Measurements from ENCODE around the gene TSPAN32.

Gene TSPAN32

DNA sequence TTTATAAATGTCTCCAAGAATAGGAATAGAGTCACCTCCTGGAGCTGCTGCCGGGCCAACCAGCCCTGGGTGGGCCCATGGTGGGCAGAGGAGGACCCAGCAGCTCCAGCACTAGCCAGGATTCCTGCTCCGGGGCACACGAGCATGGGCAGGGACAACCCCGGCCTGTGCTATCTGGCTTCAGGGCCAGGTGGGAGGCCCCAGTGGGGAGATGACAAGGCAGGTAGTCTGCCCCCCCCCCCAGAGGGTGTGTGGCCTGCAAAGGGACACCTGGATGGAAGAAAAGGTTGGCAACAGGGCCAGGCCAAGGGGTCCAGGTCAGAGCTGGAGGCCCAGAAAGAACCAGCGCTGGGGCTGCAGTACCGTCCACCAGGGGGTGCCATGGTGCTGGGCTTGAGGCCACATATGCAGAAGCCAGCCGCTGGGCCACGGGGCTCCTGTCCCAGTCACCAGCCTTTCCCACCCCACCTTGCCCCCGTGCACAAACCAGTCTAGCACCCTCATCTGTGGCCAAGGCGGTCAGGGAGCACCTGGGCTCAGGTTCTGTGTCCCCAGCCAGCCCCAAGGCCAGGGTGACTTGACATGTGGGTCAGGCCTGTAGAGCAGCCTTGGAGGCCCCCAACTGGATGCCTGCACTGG is 3.4 kb downstream of the TSPAN32 start:
- peak; percentile 75 for DNase-seq

DNA sequence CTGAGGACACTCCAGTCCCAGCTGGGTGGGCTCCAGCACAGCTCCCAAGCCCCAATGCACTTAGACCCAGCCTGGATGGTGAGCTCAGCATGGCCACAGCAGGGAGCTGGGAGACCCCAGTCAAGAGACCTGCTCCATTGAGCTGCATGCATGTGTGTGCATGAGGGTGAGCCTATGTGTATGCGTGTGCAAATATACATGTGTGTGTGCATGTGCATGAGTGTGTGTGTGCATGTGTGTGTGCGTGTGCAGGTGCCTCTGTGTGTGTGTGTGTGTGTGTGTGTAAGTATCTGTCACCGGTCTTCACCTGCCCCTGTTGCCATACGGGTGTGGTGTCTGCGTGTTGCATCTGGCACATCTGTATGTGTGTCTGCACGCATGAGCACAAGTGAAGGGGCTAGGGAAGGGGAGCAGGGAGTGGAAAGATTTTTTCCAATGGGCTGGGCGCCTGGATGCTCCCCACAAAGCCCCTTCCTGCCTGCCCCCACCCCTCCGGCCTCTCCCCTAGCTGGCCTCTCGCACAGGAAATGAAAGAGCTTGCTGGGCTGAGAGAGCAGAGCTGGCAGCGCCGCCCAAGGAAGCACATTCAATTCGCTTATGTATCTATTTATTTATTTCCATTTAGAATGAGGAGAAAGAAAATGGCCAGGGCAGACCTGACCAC is 4.1 kb downstream of the TSPAN32 start:
- DNase-seq, result no peak

- DNase-seq, result no peak
Measured at GRCh38 chr11:2306452-2306823, 4.6 kb downstream of the TSPAN32 start.

GRCh38 chr11:2306877-2307500 is 5.2 kb downstream of the TSPAN32 start:
- no peak for DNase-seq

GRCh38 chr11:2307501-2308331 is 5.9 kb downstream of the TSPAN32 start:
- DNase-seq, result no peak

- no peak for DNase-seq
Measured at GRCh38 chr11:2308713-2309112, 6.9 kb downstream of the TSPAN32 start.

DNA sequence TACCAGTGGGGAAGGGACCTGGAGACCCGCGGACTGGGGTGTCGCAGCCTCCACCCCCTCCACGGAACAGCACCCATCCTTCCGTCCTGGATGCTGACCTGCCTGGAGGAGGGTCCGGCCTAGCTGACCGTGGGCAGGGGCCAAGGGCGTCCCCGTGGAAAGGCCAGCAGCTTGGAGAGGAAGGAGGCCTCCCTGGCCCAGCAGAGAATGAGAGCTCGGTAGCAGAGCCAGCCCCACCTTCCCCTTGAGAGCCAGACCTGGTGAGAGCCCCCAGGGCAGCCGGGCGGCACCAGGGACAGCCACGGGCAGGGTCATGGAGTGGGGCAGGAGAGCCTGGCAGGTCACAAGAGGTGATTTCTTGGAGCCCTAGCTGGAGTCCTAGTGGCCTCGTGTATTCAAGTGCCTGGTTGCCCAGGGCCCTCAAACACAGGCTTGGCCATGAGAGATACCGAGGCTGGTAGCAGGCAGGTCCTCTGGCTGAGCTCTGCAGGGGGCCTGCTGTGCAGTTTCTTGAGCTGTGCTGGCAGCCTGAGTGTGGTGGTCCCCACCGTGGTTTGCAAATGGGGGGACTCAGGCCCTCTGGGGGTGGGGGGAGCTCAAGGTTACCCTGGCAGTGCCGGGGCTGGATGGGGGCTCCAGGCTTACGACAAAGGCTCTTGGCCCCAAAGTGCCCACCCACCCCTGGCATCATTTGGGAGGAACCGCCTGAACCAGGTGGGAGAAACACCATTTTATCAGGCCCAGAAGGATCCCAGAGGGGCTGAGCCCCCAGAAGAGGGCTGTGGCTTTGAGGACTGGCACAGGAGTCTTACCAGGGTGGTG is 7.6 kb downstream of the TSPAN32 start:
- DNase-seq, result no peak

- DNase-seq, result no peak
Measured at GRCh38 chr11:2310073-2310785, 8.4 kb downstream of the TSPAN32 start.

DNA sequence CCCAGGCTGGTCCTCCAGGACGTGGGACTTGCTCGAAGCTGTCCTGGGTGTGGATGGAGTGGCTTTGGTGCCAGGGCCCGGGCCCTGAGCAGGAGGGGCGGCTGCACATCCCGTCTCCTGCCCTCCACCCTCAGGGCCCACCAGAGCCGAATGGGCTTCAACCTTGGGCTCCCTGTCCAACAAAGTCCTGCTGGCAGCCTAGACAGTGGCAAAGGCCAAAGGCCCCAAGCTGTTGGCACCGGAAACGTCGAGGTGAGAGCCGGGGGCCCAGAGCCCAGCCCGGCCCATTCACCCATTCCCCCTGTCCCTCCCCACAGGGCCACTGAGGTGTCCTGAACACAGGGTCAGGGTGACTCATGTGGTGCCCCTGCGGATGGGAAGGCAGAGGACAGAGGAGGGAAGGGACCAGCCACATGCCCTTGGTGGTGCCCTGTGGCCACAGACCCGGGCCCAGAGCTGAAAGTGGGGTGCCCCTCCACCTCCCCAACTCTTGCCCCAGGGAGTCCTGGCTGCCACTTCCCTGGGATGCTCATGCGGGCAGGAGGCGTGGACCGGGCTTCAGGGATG is 9.1 kb downstream of the TSPAN32 start:
- DNase-seq, result no peak

GRCh38 chr11:2311353-2312133 is 9.7 kb downstream of the TSPAN32 start:
- DNase-seq, result no peak

DNA sequence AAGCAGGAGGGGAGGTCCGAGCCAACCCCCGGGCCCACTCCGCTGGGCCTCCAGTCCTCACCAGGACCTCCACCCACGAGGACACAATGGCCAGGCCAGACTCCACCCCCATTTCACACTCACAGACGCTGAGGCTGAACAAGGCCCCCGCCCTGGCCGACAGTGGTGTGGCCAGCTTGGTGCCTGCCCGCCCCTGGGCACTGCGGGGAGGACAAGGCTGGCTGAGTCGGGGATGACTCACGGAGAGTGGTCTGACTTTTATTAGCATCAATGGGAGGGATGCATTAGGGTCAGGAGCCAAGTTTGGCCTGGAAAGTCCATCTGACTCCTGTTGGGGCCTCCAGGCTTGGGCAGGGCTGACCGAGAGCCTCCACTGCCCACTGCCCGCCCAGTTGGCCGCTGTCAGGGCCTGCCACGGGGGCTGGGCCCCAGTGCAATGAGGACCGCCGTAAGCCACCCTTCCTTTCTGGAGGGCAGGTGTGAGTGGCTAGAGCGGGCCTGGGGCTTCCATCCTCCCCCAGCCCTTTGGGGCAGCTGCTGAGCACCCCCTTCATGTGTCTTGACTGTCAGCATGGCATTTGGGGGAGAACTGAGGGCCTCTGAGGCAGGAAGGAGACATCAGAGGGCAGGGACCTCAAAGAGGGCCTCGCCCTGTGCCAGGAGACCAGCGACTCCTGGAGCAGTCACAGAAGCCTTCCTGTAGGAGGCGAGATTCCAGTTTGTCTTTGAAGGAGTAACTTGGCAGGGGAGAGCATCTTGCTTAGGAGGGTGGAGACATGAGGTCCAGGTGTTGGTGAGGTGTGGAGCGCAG is 10.6 kb downstream of the TSPAN32 start:
- DNase-seq, result no peak

- DNase-seq, result no peak
Measured at GRCh38 chr11:2313051-2313951, 11.5 kb downstream of the TSPAN32 start.

GRCh38 chr11:2314136-2314524 is 12.3 kb downstream of the TSPAN32 start:
- no peak for DNase-seq

DNA sequence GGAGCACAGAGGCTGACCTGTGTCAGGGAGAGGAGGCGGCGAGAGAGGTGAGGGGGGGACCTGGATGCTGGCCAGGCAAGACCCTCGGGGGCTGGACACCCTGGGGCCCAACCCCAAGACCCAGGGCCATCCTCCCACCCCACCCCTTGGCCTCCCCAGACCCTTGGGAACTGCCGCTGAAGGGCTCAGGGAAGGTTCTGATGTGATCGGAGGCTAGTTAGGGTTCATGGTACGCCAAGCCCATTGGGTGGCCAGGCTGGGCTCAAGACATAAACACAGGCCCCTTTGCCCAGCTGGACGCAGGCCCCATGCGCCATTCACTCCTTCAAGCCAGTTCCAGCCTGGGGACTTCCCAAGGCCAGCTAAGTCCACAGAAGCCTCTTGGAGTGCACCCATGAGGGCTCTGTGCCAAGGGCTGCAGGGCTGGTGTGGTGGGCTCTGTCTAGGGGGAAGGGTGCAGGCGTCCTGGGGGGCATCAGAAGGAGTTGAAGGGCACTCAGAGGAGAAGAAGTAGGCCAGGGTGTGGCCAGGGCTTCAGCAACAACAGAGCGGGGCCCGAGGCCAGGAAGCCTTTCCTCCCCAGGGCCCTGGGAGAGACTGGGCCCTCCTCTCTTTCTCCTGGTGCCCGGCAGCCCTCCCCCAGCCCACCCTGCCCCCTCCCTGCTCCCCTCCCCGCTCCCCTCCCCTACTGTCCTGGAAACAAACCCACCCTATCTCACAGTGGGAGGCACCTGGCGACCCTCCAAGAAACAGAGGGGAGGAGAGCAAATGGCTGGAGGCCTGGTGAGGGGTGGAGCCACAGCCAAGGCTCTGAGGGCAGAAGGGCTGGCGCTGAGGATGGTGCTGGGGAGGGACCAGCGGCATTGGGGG is 12.9 kb downstream of the TSPAN32 start:
- no peak for DNase-seq

GRCh38 chr11:2315395-2316168 is 13.8 kb downstream of the TSPAN32 start:
- no peak for DNase-seq

- DNase-seq, result no peak
Measured at GRCh38 chr11:2316169-2316962, 14.6 kb downstream of the TSPAN32 start.

Data from CD4-positive, alpha-beta T cell treated with Interferon gamma for 1 hour (primary cell).